Esophagus squamous epithelium (tissue), 5 donors: ENCODE results near the gene KDF1. TPM values are rescaled to one million over a fixed set of nuclear protein-coding genes. Genes with fewer than 3 reads are reported as not detected.
A peak's percentile ranks its signal among the peaks of the same experiment; 100 is the strongest.

Experiments used
- DNase-seq: peaks from one replicate; lab custom pipeline; 2025; lab: John Stamatoyannopoulos, UW
- H3K27ac ChIP-seq, 4 donors: fragments of 200-600 bp; sonication (generic); one replicate each; pipeline ENCODE4 v1.5.1; 2016 to 2019; ENCODE audit warnings: mild to moderate bottlenecking in 1 of 4
- H3K27me3 ChIP-seq, 4 donors: fragments of 200-600 bp; sonication (generic); 1 replicate in 3 of 4; 2 replicates in 1 of 4; pipeline versions ENCODE4 v1.5.1 to v1.6.0; 2017 to 2021; ENCODE audit warnings: antibody characterized with exemption in 1 of 4
- H3K36me3 ChIP-seq, 3 donors: fragments of 200-600 bp; sonication (generic); one replicate each; pipeline ENCODE4 v1.5.1; 2016 to 2019
- H3K4me1 ChIP-seq, 3 donors: fragments of 200-600 bp; sonication (generic); one replicate each; pipeline ENCODE4 v1.5.1; 2017 to 2019
- H3K4me3 ChIP-seq, 4 donors: fragments of 200-600 bp; sonication (generic); 1 replicate in 3 of 4; 2 replicates in 1 of 4; pipeline ENCODE4 v1.5.1; 2016 to 2019; ENCODE audit warnings: mild to moderate bottlenecking in 2 of 4, moderate library complexity in 1 of 4
- H3K9me3 ChIP-seq, 3 donors: fragments of 200-600 bp; sonication (generic); one replicate each; pipeline ENCODE4 v1.5.1; 2016 to 2019
- POLR2A ChIP-seq, 4 donors: fragments of 450-650 bp; IDR thresholded peaks; one replicate each; pipeline ENCODE4 v1.6.1; 2017; ENCODE audit warnings: antibody characterized with exemption in 4 of 4, mild to moderate bottlenecking in 4 of 4, moderate library complexity in 3 of 4
- WGBS, 2 donors: methylation state at CpG; one replicate each; pipeline ENCODE4 v1.1.5; 2018; 5-methylcytosine and 5-hydroxymethylcytosine counted together
- intact Hi-C: fragments of 100-400 bp; cut with DNase I; formaldehyde crosslinking; loops from one replicate; pipeline ENCODE4 v1.15.0; 2022
- total RNA-seq, 4 donors: library from RNA; depleted of rRNA; stranded (reverse); fragments of >200 nt; gene quantifications; one replicate each; pipeline ENCODE4 v1.1.0, GENCODE V29; 2016
- TF ChIP-seq, protein P1 (sequence below), 6 experiments: fragments of 450-650 bp in 4 of 6; fragments of 200-600 bp in 2 of 6; sonication (generic) in 2 of 6; IDR thresholded peaks; one replicate each; pipeline ENCODE4 v1.5.1; 2016 to 2019; ENCODE audit warnings: antibody characterized with exemption in 6 of 6, mild to moderate bottlenecking in 4 of 6, moderate library complexity in 4 of 6
- donor health status: DM: yes; HTN: yes; CAD: no.

Gene KDF1
- total RNA-seq, 4 donors from 2014 or later = 18.4 to 25.6 (median 19.6) TPM

DNA sequence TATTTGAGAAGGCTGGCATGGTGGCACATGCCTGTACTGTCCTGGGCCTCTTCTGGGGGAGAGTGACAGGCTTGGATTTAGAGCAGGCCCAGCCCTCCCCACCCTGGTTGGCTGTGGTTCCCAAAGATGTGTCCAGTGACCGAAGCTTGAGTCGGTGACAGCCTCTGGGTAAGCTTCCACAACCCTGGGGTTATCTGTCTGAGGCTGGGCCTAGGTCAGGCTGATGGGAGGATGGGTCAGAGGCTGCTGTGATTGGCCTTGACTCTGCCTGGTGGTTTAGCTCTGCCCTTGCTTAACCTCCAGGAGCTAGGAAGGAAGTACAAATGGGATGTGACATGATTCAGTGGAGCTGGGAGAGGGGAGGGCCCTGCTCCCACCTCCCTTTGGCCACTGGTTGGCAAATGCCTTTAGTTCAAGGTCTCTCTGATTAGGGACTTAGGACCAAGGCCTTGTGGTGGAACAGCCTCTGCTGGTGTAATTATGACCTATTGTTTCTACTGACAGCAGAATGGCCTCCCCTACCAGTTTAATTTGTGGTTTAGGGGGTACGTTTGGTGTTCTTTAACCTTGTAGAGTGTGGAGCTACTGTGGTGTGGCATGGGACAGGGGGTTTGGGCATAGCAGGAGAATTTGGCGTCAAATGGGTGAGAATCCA is 22.1 kb downstream of the KDF1 start:
- TF ChIP-seq, protein P1, sequence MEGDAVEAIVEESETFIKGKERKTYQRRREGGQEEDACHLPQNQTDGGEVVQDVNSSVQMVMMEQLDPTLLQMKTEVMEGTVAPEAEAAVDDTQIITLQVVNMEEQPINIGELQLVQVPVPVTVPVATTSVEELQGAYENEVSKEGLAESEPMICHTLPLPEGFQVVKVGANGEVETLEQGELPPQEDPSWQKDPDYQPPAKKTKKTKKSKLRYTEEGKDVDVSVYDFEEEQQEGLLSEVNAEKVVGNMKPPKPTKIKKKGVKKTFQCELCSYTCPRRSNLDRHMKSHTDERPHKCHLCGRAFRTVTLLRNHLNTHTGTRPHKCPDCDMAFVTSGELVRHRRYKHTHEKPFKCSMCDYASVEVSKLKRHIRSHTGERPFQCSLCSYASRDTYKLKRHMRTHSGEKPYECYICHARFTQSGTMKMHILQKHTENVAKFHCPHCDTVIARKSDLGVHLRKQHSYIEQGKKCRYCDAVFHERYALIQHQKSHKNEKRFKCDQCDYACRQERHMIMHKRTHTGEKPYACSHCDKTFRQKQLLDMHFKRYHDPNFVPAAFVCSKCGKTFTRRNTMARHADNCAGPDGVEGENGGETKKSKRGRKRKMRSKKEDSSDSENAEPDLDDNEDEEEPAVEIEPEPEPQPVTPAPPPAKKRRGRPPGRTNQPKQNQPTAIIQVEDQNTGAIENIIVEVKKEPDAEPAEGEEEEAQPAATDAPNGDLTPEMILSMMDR (IDR thresholded peaks at IDR 0.05) = no peak
- TF ChIP-seq POLR2A (IDR thresholded peaks at IDR 0.05) = no peak
- Histone ChIP-seq H3K27me3 (no peaks in the 10 kb centered on the region), H3K9me3 (no peaks in the 10 kb centered on the region), H3K4me3 (no peak overlapping the region), H3K36me3 (peaks cover 16 to 83% (median 19%) of the 10 kb centered on the region in 3 donors), H3K27ac (no peak overlapping the region), H3K4me1 (no peaks in the 10 kb centered on the region)
- no peak for DNase-seq
- WGBS, 2 donors = 92 to 100% methylated on average over 2 of the region's 4 CpGs
- intact Hi-C loops = no loop called here

DNA sequence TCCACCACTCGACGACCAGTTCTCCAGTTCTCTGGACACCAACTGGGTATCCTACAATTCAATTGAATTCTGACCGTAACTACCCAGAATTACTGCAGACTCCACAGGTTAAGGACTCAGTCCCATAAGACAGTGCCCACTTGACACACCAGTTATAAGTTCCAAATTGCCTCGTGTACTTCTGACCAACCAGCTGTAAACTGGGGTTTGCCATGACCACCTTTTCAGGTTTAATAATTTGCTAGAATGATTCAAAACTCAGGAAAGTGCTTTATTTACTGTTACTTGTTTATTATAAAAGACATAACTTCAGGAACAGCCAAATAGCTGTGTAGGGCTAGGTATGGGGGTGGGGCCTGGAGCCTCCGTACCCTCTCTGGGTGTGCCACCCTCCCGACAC is 23.4 kb downstream of the KDF1 start:
- no peaks in the 10 kb centered on the region for H3K4me1 ChIP-seq
- whole genome bisulfite sequencing, 2 donors = 85 to 89% methylated on average over 6 of the region's 6 CpGs
- no peak overlapping the region for H3K27ac ChIP-seq
- no peaks in the 10 kb centered on the region for H3K27me3 ChIP-seq
- TF ChIP-seq, protein P1 (IDR thresholded peaks at IDR 0.05) = no peak
- no peak for TF ChIP-seq POLR2A (IDR thresholded peaks at IDR 0.05)
- no peaks in the 10 kb centered on the region for H3K9me3 ChIP-seq
- intact Hi-C loops = no loop called here
- H3K4me3 ChIP-seq = no peak overlapping the region
- peaks cover 4 to 81% (median 16%) of the 10 kb centered on the region in 3 donors for H3K36me3 ChIP-seq
- DNase-seq = no peak

DNA sequence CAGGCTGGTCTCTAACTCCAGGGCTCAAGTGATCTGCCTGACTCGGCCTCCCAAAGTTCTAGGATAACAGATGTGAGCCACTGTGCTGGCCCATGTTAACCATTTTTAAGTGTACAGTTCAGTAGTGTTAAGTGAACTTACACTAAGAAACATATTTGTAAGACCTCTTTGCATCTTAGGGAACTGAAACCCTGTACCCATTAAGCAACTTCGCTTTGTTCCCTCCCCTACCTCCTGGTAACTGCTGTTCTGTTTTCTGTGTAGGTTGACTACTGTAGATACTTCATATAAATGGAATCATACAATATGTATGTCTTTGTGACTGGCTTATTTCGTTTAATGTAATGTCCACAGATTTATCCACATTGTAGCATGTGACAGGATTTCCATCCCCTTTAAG is 27.7 kb downstream of the KDF1 start:
- WGBS, 2 donors = 75 to 87% methylated on average over 3 of the region's 3 CpGs
- no peak for DNase-seq
- Histone ChIP-seq H3K27me3 (no peaks in the 10 kb centered on the region), H3K9me3 (no peaks in the 10 kb centered on the region), H3K4me1 (no peaks in the 10 kb centered on the region), H3K36me3 (peaks cover 0 to 90% (median 8%) of the 10 kb centered on the region in 3 donors), H3K4me3 (no peak overlapping the region), H3K27ac (no peak overlapping the region)
- intact Hi-C loops = no loop called here
- no peak for TF ChIP-seq POLR2A (IDR thresholded peaks at IDR 0.05)
- TF ChIP-seq, protein P1 (IDR thresholded peaks at IDR 0.05) = no peak

DNA sequence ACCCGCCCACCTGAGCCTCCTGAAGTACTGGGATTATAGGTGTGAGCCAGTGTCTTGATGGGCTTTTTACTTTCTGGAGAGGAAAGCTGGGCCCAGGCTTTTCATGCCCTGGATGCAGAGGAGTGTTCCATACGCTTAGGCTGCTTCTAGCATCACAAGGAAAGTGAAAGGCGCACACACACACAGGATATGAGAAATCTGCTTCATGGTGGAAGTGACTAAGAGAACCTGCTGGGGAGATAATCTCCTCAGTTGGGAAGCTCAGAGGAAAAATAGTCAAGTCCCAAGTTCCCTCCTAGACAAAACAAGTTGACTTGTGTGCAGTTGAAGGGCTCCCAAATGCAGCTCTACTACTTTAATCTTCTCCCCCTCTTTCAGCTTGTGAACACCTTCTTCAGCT is 36.6 kb downstream of the KDF1 start:
- Histone ChIP-seq H3K27me3 (no peaks in the 10 kb centered on the region), H3K36me3 (peaks cover 5 to 53% (median 22%) of the 10 kb centered on the region in 3 donors), H3K4me3 (no peak overlapping the region), H3K4me1 (peaks cover 0 to 29% (median 17%) of the 10 kb centered on the region in 3 donors), H3K9me3 (no peaks in the 10 kb centered on the region), H3K27ac (no peak overlapping the region)
- intact Hi-C loops = no loop called here
- 69 to 88% methylated on average over 2 of the region's 3 CpGs for WGBS, 2 donors
- no peak for DNase-seq
- TF ChIP-seq, protein P1 (IDR thresholded peaks at IDR 0.05) = no peak
- no peak for TF ChIP-seq POLR2A (IDR thresholded peaks at IDR 0.05)

DNA sequence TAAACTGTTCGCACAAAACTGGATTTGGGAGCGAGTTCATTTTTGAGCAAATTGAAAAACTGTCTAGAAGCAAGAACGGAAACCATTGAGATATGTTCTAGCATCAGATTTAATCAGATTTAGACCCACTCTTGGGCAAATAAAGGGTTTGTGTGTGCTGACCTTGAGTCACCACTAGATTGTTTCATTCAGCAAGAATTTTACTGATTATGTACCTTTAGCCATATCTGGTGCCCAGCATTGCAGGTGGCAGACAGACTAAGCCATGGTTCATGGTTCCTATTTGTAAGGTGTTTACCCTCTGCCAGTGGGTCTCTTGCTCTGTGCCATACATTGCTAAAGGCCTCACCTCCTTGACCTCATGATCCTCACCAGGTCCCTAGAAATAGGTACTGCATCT is 37.4 kb downstream of the KDF1 start:
- H3K27me3 ChIP-seq = no peaks in the 10 kb centered on the region
- 54 to 85% methylated on average over 2 to 3 of the region's 3 CpGs for WGBS, 2 donors
- H3K4me3 ChIP-seq = peak overlapping the region in 2 of 4 donors; percentile 97 to 99
- no peak for DNase-seq
- H3K27ac ChIP-seq = no peak overlapping the region
- TF ChIP-seq POLR2A (IDR thresholded peaks at IDR 0.05) = no peak
- peaks cover 5 to 45% (median 22%) of the 10 kb centered on the region in 3 donors for H3K36me3 ChIP-seq
- H3K9me3 ChIP-seq = no peaks in the 10 kb centered on the region
- intact Hi-C loops = no loop called here
- peaks cover 0 to 29% (median 17%) of the 10 kb centered on the region in 3 donors for H3K4me1 ChIP-seq
